Activated naive CD8-positive, alpha-beta T cell treated with anti-CD3 and anti-CD28 coated beads, Interleukin-2, amount 10 ng/mL, durations not matched to agents 7 days and 5 days (primary cell): ENCODE results near the gene PGAM2. TPM values are rescaled to one million over a fixed set of nuclear protein-coding genes. Genes with fewer than 3 reads are reported as not detected.

Experiments
- ATAC-seq: fragments of 150-1000 bp; cut with Tn5 transposase; one replicate; pipeline ENCODE4 v1.10.0; 2021; ENCODE audit warnings: low read depth, moderate library complexity
- POLR2A ChIA-PET: fragments of 350-600 bp; sonication (Branson Sonifier 250); formaldehyde crosslinking; loops from one replicate; lab custom pipeline; 2021; ENCODE audit warnings: antibody characterized with exemption; lab: Charles Lee
- DNase-seq: peaks from one replicate; pipeline ENCODE4 v3.0.0; 2021
- H3K27ac Mint-ChIP-seq: one replicate; pipeline ENCODE4 v1.8.0; 2022; ENCODE audit warnings: mild to moderate bottlenecking, mixed read lengths
- H3K27me3 Mint-ChIP-seq: one replicate; pipeline ENCODE4 v1.8.0; 2022; ENCODE audit warnings: mild to moderate bottlenecking, moderate library complexity, mixed read lengths
- H3K36me3 Mint-ChIP-seq: one replicate; pipeline ENCODE4 v1.8.0; 2021; ENCODE audit warnings: mild to moderate bottlenecking, mixed read lengths
- H3K4me1 Mint-ChIP-seq: one replicate; pipeline ENCODE4 v1.8.0; 2021; ENCODE audit warnings: mixed read lengths
- H3K4me3 Mint-ChIP-seq: one replicate; pipeline ENCODE4 v1.8.0; 2022; ENCODE audit warnings: mild to moderate bottlenecking, moderate library complexity, mixed read lengths
- H3K9me3 Mint-ChIP-seq: one replicate; pipeline ENCODE4 v1.8.0; 2021; ENCODE audit warnings: mixed read lengths
- total RNA-seq, 2 experiments: library from RNA; stranded (reverse); gene quantifications; one replicate each; pipeline ENCODE4 v1.2.3, GENCODE V29; 2021

Gene PGAM2
- total RNA-seq, 2 experiments from 2014 or later, result 0.74 to 2.1 TPM

DNA sequence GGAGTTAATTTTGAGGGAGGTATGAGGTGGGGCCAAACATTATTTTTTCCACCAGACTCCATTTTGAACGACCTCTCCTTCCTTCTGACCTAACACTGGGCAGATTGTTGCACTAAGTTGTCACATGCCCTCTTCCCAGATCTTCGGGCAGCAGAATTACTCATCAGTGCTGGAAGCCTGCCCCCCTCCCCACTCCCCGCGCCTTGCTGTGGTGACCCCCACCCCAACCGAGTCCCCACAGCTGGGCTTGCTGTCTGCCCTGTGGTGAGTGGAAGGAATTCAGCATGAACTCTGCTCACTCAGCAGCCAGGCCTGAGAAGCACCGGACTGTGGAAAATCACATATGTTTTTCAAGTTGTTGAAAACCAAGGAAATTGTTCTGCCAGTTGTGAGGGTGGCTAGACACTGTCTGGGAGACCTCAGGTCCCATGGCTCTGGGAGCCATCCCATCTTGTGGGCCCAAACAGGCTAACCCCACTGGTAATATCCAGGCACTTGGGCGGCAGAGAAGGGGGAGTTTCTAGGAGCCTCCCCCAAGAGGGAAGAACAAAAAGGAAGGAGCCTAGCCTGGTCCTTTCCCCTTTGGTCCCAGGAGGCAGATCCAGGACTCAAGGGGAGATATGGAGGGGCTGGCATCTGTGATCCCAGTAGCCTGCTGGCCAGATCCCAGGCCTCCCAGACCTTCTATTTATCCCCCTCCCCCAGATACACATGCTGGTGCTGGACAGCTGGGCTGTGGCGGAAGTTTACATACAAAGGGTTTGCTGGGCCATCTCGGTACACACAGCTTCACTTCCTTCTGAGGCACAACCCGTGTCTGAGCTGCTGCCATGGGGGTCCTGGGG is 35.3 kb upstream of the PGAM2 start:
- Mint-ChIP-seq H3K36me3 (no peaks in the 10 kb centered on the region), H3K4me1 (peaks cover 31% of the 10 kb centered on the region), H3K27me3 (peaks cover 4% of the 10 kb centered on the region), H3K9me3 (no peaks in the 10 kb centered on the region), H3K27ac (no peak overlapping the region), H3K4me3 (no peak overlapping the region)
- POLR2A ChIA-PET, result no interaction called here
- no peak for ATAC-seq
- DNase-seq, result no peak

DNA sequence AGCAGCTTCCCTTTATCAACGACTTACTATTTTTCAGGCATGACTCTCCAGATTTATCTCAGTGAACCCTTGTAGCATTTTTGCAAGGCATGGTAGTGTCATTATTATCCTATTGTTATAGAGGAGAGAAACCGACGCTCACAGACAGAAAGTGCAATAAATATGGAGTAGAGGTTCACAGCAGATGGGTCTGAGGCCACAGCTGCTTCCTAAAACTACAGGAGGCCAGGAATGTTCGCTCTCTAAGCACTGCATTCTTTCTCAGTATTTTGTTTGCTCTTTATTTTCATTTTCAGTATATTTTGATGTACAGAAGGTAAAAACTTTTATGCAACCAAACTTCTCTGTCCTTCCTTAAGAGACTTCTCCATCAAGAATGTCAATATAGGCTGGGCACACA is 34.3 kb upstream of the PGAM2 start:
- Mint-ChIP-seq H3K27me3 (peaks cover 4% of the 10 kb centered on the region), H3K4me1 (peaks cover 30% of the 10 kb centered on the region), H3K36me3 (no peaks in the 10 kb centered on the region), H3K27ac (no peak overlapping the region), H3K4me3 (no peak overlapping the region), H3K9me3 (no peaks in the 10 kb centered on the region)
- POLR2A ChIA-PET, result interaction anchor here (2.3 kb wide), 1 partner anchor 18 kb away, joined by 7 read pairs; no protein-coding TSS in a partner anchor
- DNase-seq (no peak), ATAC-seq (no peak)

GRCh38 chr7:44098092-44099068 is 33.0 kb upstream of the PGAM2 start:
- H3K4me3 Mint-ChIP-seq, result peak overlapping the region; percentile 37
- H3K4me1 Mint-ChIP-seq, result peaks cover 31% of the 10 kb centered on the region
- DNase-seq (no peak), ATAC-seq (peak; percentile 65)
- H3K9me3 Mint-ChIP-seq, result peaks cover 1% of the 10 kb centered on the region
- H3K36me3 Mint-ChIP-seq, result peaks cover 1% of the 10 kb centered on the region
- peaks cover 4% of the 10 kb centered on the region for H3K27me3 Mint-ChIP-seq
- POLR2A ChIA-PET, result interaction anchor here (0.9 to 2.3 kb wide), 6 partner anchors 13 to 102 kb away, joined by 3 to 7 read pairs (median 4); partner anchors contain the start of genes DBNL and YKT6
- H3K27ac Mint-ChIP-seq, result peak overlapping the region; percentile 88

- Mint-ChIP-seq H3K36me3 (peaks cover 3% of the 10 kb centered on the region), H3K4me3 (peak overlapping the region; percentile 57), H3K9me3 (peaks cover 3% of the 10 kb centered on the region), H3K27ac (peak overlapping the region; percentile 88), H3K27me3 (no peaks in the 10 kb centered on the region), H3K4me1 (peaks cover 36% of the 10 kb centered on the region)
- POLR2A ChIA-PET, result interaction anchor here (0.9 to 1.4 kb wide), 6 partner anchors 11 to 103 kb away, joined by 3 to 5 read pairs (median 4); partner anchors contain the start of gene YKT6
- no peak for DNase-seq
- ATAC-seq, result peak; percentile 81
These were observed 31.9 kb upstream of the PGAM2 start for GRCh38 chr7:44097064-44097932.

GRCh38 chr7:44096326-44096881 is 31.0 kb upstream of the PGAM2 start:
- Mint-ChIP-seq H3K4me3 (no peak overlapping the region), H3K4me1 (peaks cover 36% of the 10 kb centered on the region), H3K27me3 (no peaks in the 10 kb centered on the region), H3K9me3 (peaks cover 3% of the 10 kb centered on the region), H3K27ac (peak overlapping the region; percentile 88), H3K36me3 (peaks cover 3% of the 10 kb centered on the region)
- no peak for ATAC-seq
- no peak for DNase-seq
- POLR2A ChIA-PET, result interaction anchor here (1.1 to 1.4 kb wide), 2 partner anchors 13 to 15 kb away, joined by 4 to 5 read pairs; no protein-coding TSS in a partner anchor

GRCh38 chr7:44095781-44096180 is 30.4 kb upstream of the PGAM2 start:
- H3K36me3 Mint-ChIP-seq, result peaks cover 3% of the 10 kb centered on the region
- POLR2A ChIA-PET, result no interaction called here

GRCh38 chr7:44094883-44095592 is 29.7 kb upstream of the PGAM2 start:
- no peak for DNase-seq
- H3K9me3 Mint-ChIP-seq, result peaks cover 3% of the 10 kb centered on the region
- no peaks in the 10 kb centered on the region for H3K27me3 Mint-ChIP-seq
- peaks cover 3% of the 10 kb centered on the region for H3K36me3 Mint-ChIP-seq
- peak overlapping the region; percentile 62 for H3K27ac Mint-ChIP-seq
- POLR2A ChIA-PET, result no interaction called here
- ATAC-seq, result no peak
- H3K4me1 Mint-ChIP-seq, result peaks cover 36% of the 10 kb centered on the region
- H3K4me3 Mint-ChIP-seq, result no peak overlapping the region

More at GRCh38 chr7:44095781-44096180, 30.4 kb upstream of the PGAM2 start:
- Mint-ChIP-seq H3K27me3 (no peaks in the 10 kb centered on the region), H3K4me3 (no peak overlapping the region), H3K9me3 (peaks cover 3% of the 10 kb centered on the region), H3K4me1 (peaks cover 36% of the 10 kb centered on the region), H3K27ac (no peak overlapping the region)
- DNase-seq, result no peak
- ATAC-seq, result no peak

- H3K36me3 Mint-ChIP-seq, result peaks cover 3% of the 10 kb centered on the region
- no peak for ATAC-seq
- no peaks in the 10 kb centered on the region for H3K27me3 Mint-ChIP-seq
- peaks cover 3% of the 10 kb centered on the region for H3K9me3 Mint-ChIP-seq
- DNase-seq, result no peak
- no peak overlapping the region for H3K4me3 Mint-ChIP-seq
- peaks cover 31% of the 10 kb centered on the region for H3K4me1 Mint-ChIP-seq
- H3K27ac Mint-ChIP-seq, result no peak overlapping the region
- POLR2A ChIA-PET, result no interaction called here
These were observed 29.0 kb upstream of the PGAM2 start for GRCh38 chr7:44094365-44094764.

DNA sequence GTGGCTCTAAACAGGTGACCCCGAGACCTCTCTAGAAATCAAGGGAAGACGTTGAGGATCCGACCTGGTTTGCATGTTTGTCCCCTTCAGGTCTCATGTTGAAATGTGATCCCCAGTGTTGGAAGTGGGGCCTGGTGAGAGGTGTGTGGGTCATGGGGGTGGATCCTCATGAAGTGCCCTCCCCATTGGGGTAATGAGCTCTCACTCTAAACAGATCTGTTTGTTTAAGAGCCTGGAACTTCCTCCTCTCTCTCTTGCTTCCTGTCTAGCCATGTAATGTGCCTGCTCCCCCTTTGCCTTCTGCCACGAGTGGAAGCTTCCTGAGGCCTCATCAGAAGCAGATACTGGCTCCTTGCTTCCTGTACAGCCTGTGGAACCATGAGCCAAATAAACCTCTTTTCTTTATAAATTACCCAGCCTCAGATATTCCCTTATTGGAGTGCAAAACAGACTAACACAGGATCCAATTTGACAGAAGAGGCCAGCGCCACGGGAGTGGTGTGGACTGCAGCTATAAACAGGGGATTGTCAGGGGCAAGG is 27.8 kb upstream of the PGAM2 start:
- Mint-ChIP-seq H3K9me3 (peaks cover 3% of the 10 kb centered on the region), H3K27me3 (no peaks in the 10 kb centered on the region), H3K4me1 (peaks cover 27% of the 10 kb centered on the region), H3K36me3 (peaks cover 3% of the 10 kb centered on the region), H3K4me3 (no peak overlapping the region), H3K27ac (peak overlapping the region; percentile 67)
- no peak for DNase-seq
- POLR2A ChIA-PET, result no interaction called here
- ATAC-seq, result no peak

DNA sequence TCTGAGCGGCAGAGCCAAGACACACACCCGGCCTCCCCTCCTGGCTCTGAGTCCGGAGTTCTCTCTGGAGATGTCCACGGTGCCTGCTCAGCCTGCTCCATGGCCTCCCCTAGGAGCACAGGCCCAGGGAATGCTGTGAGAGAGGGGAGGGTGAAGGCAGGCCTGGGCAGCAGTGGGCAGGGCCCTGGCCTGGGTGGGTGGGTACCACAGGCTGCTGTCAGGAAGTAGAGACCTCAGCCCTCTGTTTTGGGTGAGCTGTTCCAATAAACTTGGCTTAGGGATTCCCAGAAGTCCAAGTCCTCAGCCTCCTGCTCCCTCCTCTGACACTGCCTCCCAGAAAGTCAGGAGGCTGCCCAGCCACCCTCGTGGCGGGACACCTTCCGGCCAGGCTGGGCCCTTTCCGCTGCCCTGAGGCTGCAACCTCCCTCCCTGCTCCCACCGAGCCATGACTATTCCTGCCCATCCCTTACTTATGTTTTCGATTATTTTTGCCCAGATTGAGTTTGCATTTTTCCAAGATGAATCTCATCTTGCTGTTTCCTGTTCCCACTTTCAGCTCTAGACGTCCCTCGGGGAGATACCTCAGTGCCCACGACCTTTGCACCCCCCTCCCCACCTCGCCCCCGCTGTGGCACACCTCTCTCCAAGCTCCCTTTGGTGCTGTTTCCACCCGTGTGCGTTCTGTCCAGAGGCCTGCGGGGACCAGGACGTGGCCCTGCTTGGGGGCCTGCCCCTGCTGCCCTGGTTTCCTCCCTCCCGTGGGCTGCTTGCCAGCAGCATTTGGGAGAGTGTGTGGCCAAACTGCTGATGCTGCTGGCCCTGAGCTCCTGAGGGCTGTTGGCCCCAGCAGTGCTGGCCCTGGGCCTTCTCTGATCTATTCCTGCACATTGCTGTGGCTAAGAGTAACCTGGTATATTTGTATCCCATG is 22.8 kb upstream of the PGAM2 start:
- Mint-ChIP-seq H3K27me3 (no peaks in the 10 kb centered on the region), H3K9me3 (peaks cover under 1% of the 10 kb centered on the region), H3K4me1 (peaks cover 9% of the 10 kb centered on the region), H3K36me3 (no peaks in the 10 kb centered on the region), H3K27ac (no peak overlapping the region), H3K4me3 (no peak overlapping the region)
- ATAC-seq (no peak), DNase-seq (no peak)
- POLR2A ChIA-PET, result interaction anchor here (1.1 kb wide), 1 partner anchor 107 kb away, joined by 3 read pairs; no protein-coding TSS in a partner anchor

DNA sequence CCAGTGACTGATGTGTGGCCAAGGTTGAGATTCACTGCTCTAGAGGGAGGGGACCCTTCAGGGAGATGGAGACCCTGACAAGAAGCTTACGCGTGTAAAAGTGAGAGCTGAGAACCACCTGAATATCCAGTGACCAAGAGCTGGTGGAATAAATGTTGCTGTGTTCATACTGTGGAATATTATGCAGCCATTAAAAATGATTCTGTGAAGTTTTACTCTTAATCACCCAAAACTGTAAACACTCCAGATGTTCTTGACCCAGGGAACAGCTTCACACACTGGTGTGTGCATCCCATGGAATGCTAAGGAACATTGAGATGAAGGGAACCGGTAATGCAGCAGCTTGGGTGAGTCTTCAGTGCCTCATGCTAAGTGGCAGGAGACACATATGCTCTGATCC is 21.3 kb upstream of the PGAM2 start:
- Mint-ChIP-seq H3K36me3 (no peaks in the 10 kb centered on the region), H3K27ac (no peak overlapping the region), H3K4me3 (no peak overlapping the region), H3K4me1 (peaks cover 9% of the 10 kb centered on the region), H3K9me3 (no peaks in the 10 kb centered on the region), H3K27me3 (no peaks in the 10 kb centered on the region)
- no peak for ATAC-seq
- DNase-seq, result no peak
- POLR2A ChIA-PET, result interaction anchor here (1.1 to 1.4 kb wide), 2 partner anchors 11 to 108 kb away, joined by 3 to 4 read pairs; no protein-coding TSS in a partner anchor
